HL-60/S4 (cell line): Measurements from ENCODE around the gene SPECC1.

Source experiments
- in situ Hi-C: fragments of 300-500 bp; cut with MboI; formaldehyde crosslinking; loops from 2 replicates; pipeline ENCODE4 v1.14.3; 2022; ENCODE audit warnings: low sequenced_read_pairs

The SPECC1 gene

DNA sequence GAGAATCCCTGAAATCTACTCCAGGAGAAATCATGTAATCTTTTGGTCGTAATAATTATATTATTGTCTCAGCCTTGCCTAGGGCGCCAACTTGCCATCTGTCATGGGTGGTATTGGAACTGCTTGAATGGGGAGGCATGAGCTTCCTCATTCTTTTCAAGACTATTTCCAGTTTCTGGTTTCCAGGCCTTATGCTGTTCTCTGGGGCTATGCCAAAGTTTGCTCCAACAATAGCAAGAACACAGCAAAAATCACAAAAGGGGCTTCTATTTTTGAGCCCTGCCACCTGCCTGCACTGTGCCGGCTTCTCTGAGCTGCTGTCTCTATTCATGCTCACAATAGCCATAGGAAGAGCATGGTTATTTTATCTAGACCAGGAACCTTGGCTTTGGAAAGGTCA lies 111.7 kb downstream of the SPECC1 start:
- in situ Hi-C loops, result no loop called here

- in situ Hi-C loops, result no loop called here
These were observed 112.4 kb downstream of the SPECC1 start for GRCh38 chr17:20121359-20122253.

- in situ Hi-C loops, result no loop called here
These were observed 113.2 kb downstream of the SPECC1 start for GRCh38 chr17:20122254-20122879.

DNA sequence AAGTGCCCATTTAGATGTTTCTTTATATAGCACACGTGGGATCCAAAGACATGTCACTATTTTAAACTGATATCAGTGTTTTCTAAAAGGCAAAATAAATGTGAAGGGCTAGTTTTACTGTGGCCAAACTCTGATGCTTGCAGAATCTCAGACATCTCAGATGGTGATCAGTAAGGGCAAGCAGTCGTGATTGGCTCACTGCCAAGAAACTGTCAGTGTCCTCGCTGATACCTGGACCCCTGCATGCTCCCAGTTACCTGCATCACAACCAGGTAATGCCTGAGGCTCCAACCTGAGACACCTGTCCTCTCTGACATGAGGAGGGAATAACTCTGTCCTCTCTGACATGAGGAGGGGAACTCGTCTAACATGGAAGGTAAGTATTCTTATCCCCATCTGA lies 114.0 kb downstream of the SPECC1 start:
- in situ Hi-C loops, result no loop called here

- in situ Hi-C loops, result no loop called here
These were observed 116.6 kb downstream of the SPECC1 start for GRCh38 chr17:20125724-20126123.

GRCh38 chr17:20127360-20128035 lies 118.3 kb downstream of the SPECC1 start:
- in situ Hi-C loops, result no loop called here

- in situ Hi-C loops, result no loop called here
These were observed 119.0 kb downstream of the SPECC1 start for GRCh38 chr17:20128036-20128667.

- in situ Hi-C loops, result no loop called here
These were observed 124.4 kb downstream of the SPECC1 start for GRCh38 chr17:20133517-20133916.

GRCh38 chr17:20141198-20141972 lies 132.2 kb downstream of the SPECC1 start:
- in situ Hi-C loops, result no loop called here

DNA sequence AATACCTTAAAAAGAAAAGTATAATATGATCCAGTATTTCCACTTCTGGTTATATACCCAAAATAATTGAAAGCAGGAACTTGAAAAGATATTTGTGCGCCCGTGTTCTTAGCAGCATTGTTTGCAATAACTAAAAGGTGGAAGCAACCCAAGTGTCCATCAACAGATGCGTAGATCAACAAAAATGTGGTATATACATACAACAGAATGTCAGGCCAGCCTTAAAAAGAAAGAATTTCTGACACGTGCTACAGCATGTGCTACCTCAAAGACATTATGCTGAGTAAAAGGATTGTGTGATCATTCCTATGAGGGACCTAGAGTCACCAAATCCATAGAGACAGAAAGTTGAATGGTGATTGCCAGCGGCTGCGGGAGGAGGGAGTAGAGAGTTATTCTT lies 133.1 kb downstream of the SPECC1 start:
- in situ Hi-C loops, result no loop called here

DNA sequence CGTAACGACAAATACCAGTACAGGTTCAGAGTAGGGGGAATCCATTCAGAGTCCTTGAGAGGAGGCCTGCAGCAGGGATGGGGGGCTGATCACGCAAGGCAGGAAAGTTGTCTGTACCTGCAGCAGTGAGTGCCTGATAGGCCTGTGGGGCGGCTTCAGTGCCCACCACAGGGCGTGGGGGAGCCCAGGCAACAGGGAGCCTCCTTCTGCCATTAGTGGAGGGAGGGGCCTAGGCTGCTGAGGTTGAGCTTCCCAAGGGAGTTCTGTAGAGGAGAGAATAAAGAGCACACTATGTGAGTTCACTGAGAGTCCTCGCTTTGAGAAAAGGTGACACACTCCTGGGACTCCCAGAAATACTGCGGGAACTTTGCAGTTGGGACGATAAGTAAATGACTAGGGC lies 134.6 kb downstream of the SPECC1 start:
- in situ Hi-C loops, result no loop called here

- in situ Hi-C loops, result no loop called here
These were observed 136.4 kb downstream of the SPECC1 start for GRCh38 chr17:20145567-20145966.

GRCh38 chr17:20149251-20149650 lies 140.1 kb downstream of the SPECC1 start:
- in situ Hi-C loops, result no loop called here

DNA sequence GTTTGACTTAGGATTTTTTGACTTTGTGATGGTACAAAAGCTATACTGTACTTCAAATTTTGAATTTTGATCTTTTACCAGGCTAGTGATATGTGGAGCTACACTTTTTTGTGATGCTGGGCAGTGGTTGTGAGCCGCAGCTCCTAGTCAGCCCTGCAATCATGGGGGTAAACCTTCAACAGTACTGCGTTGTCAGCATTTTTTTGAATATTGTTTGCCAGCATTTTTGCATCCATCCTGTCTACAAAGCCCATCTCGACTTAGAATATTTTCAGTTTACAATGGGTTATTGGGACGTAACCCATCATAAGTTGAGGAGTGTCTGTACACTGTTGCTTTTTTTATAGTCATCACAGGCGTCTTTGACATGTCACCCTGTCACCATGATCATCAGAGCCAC lies 142.0 kb downstream of the SPECC1 start:
- in situ Hi-C loops, result no loop called here

- in situ Hi-C loops, result no loop called here
These were observed 144.1 kb downstream of the SPECC1 start for GRCh38 chr17:20153231-20153630.

GRCh38 chr17:20154286-20155000 lies 145.3 kb downstream of the SPECC1 start:
- in situ Hi-C loops, result no loop called here

- in situ Hi-C loops, result no loop called here
These were observed 146.4 kb downstream of the SPECC1 start for GRCh38 chr17:20155258-20156195.

DNA sequence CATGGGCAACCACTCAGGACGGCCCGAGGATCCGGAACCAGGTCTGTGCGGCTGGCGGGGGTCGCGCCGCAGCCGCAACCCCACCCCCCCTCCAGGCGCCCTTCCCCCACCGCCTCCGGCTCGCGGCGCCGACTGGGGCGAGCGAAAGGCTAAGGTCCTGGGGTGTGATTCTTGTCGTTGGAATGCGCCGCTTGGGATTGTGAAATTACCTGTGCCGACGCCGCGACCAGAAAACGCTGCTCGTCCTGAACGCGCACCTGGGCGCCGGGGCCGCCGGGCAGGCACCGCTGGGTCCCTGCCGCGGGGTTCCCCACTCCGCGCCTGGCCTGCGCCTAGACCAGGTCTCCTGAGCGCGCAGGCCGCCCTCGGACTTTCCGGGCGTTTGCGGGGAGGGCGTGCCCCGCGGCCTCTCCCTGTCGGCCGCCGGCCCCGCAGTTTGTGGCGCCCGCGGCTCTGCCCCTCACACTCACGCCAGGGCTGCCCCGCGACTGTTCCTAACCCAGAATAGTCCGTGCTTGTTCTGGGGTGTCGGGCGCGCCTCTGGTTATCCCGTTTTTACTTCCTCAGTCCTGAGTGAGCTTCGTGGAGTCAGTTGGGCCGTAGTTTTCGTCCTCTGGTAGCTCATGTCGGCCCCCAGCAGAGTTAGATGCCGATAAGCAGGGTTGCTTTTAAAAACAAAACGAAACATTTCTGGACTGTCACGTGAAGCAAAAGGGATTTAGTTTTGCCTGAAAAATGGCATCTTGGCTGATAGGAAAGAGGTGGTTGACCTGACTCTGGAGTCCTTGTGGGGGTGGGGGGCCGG lies 147.2 kb downstream of the SPECC1 start:
- in situ Hi-C loops, result no loop called here
